ENCODE measurements around the gene FUBP3. TPM values are rescaled to one million over a fixed set of nuclear protein-coding genes. Genes with fewer than 3 reads are reported as not detected.

Gene FUBP3
- total RNA-seq, 4 donors from 2014 or later = 26.5 to 147 (median 33.7) TPM

DNA sequence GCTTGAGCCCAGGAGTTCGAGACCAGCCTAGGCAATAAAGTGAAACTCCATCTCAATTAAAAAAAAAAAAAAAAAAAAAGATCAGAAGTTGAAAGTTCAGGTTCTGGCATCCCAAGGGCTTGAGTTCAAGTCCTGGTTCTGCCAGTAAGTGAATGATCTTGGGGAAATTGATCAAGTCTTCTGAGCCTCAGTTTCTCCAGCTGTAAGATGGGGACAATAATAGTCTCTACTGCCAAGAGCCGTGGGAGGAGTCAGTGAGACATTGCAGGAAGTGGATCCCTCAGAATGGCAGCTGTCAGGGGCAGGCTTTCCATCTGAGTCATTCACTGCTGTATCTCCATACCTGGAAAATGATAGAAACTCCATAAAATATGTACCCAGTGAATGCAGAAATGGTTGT, 37.8 kb upstream of the FUBP3 start:
- no peak for DNase-seq (ENCODE audit: low spot score in 2 of 2)
- no peak overlapping the region for H3K27ac ChIP-seq
- no peaks in the 10 kb centered on the region for H3K36me3 ChIP-seq
- H3K4me1 ChIP-seq = peaks cover 15% of the 10 kb centered on the region
- no peak overlapping the region for H3K4me3 ChIP-seq
- TF ChIP-seq POLR2A (IDR thresholded peaks at IDR 0.05) = no peak
- no peak for TF ChIP-seq EP300 (IDR thresholded peaks at IDR 0.05)
- TF ChIP-seq, protein P1, sequence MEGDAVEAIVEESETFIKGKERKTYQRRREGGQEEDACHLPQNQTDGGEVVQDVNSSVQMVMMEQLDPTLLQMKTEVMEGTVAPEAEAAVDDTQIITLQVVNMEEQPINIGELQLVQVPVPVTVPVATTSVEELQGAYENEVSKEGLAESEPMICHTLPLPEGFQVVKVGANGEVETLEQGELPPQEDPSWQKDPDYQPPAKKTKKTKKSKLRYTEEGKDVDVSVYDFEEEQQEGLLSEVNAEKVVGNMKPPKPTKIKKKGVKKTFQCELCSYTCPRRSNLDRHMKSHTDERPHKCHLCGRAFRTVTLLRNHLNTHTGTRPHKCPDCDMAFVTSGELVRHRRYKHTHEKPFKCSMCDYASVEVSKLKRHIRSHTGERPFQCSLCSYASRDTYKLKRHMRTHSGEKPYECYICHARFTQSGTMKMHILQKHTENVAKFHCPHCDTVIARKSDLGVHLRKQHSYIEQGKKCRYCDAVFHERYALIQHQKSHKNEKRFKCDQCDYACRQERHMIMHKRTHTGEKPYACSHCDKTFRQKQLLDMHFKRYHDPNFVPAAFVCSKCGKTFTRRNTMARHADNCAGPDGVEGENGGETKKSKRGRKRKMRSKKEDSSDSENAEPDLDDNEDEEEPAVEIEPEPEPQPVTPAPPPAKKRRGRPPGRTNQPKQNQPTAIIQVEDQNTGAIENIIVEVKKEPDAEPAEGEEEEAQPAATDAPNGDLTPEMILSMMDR (IDR thresholded peaks at IDR 0.05) = no peak
- TF ChIP-seq POLR2AphosphoS5 (IDR thresholded peaks at IDR 0.05) = no peak
- no peaks in the 10 kb centered on the region for H3K9me3 ChIP-seq
- 62% methylated on average over 2 of the region's 2 CpGs for WGBS
- peaks cover 61% of the 10 kb centered on the region for H3K27me3 ChIP-seq

DNA sequence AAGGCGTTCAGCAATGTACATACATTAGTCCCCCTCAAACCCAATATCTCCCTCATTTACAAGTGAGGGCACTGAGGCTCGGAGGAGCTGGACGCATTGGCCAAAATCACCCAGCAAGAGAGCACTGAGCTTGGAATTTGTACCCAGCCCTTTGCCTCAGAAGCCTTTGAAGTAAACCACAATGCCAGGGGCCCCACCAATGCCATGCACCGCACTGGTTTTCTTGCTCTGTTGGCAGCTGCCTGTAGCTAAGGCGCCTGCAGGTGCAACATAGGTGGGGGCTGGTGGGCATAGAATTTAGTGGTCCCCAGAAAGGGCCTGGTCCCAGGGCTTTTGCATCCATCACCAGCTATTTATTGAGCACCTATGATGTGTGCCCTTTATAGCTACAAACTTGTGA, 37.3 kb upstream of the FUBP3 start:
- no peak overlapping the region for H3K27ac ChIP-seq
- WGBS = 63% methylated on average over 4 of the region's 5 CpGs

DNA sequence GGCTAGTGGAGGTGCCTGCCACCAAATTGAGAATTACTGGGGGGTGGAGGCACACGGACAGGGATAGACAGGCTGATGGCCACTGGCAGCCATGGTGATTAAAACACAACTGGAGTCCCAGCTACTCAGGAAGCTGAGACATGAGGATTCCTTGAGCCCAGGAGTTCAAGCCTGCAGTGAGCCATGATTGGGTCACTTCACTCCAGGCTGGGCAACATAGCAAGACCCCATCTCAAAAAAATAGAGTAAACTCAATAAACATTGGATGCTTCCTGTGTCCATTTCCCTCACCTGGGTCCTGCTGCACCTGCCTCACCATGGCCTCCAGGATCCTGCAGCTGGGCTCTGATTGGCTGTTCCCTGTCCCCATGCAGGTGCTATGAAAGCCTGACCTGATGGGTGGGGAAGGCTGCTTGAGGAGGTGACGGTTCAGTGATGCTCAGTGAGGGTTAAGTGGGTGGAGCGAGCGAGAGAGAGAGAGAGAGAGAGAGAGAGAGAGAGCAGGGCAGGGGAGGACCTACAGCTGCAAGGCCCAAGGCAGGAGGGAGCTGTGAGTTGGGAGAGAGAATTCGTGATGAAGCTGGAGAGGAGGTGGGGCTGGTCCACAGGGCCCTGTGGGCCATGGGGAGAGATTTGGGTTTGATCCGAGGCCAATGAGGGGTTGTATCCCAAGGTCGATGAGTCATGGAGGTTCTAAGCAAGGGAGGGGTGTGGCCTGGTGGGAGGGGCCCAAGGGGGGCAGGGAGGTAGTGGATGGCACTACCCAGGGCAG, 36.7 kb upstream of the FUBP3 start:
- Histone ChIP-seq H3K9me3 (no peaks in the 10 kb centered on the region), H3K27me3 (peaks cover 51% of the 10 kb centered on the region), H3K4me3 (no peak overlapping the region), H3K4me1 (peaks cover 8% of the 10 kb centered on the region), H3K27ac (no peak overlapping the region), H3K36me3 (no peaks in the 10 kb centered on the region)
- no peak for TF ChIP-seq EP300 (IDR thresholded peaks at IDR 0.05)
- no peak for TF ChIP-seq POLR2A (IDR thresholded peaks at IDR 0.05)
- TF ChIP-seq, protein P1 (IDR thresholded peaks at IDR 0.05) = no peak
- no peak for TF ChIP-seq POLR2AphosphoS5 (IDR thresholded peaks at IDR 0.05)
- 48% methylated on average over 7 of the region's 7 CpGs for WGBS
- DNase-seq (ENCODE audit: low spot score in 2 of 2) = no peak

More for the DNA sequence above, 37.3 kb upstream of the FUBP3 start:
- H3K4me3 ChIP-seq = no peak overlapping the region
- H3K36me3 ChIP-seq = no peaks in the 10 kb centered on the region
- no peak for DNase-seq (ENCODE audit: low spot score in 2 of 2)
- peaks cover 56% of the 10 kb centered on the region for H3K27me3 ChIP-seq
- H3K9me3 ChIP-seq = no peaks in the 10 kb centered on the region
- H3K4me1 ChIP-seq = peaks cover 11% of the 10 kb centered on the region
- TF ChIP-seq EP300 (IDR thresholded peaks at IDR 0.05) = no peak

DNA sequence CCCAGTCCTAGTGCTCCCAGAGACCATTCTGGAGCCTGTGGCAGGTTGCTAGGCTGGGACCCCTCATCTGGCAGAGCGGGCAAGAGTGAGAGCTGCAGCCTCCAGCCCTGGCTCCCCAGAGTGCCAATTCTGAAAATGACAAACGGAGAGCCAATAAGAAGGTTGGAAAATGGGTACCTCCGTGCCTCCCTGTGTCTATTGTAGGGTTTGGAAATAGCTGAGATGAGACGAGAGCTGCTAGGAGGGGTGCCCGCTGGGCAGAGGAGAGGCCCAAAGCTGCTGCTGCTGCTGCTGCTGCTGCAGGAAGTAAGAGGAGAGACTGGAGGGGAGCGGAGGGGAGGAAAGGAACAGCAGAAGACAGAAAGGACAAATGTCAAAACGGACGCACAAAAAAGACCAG, 36.0 kb upstream of the FUBP3 start:
- H3K27ac ChIP-seq = no peak overlapping the region
- TF ChIP-seq EP300 (IDR thresholded peaks at IDR 0.05) = no peak
- no peak for TF ChIP-seq POLR2A (IDR thresholded peaks at IDR 0.05)
- TF ChIP-seq POLR2AphosphoS5 (IDR thresholded peaks at IDR 0.05) = no peak
- TF ChIP-seq, protein P1 (IDR thresholded peaks at IDR 0.05) = no peak
- whole genome bisulfite sequencing = 69% methylated on average over 8 of the region's 8 CpGs
- no peaks in the 10 kb centered on the region for H3K36me3 ChIP-seq
- H3K27me3 ChIP-seq = peaks cover 46% of the 10 kb centered on the region
- no peaks in the 10 kb centered on the region for H3K9me3 ChIP-seq
- DNase-seq (ENCODE audit: low spot score in 2 of 2) = no peak
- H3K4me3 ChIP-seq = no peak overlapping the region
- H3K4me1 ChIP-seq = peaks cover 8% of the 10 kb centered on the region

DNA sequence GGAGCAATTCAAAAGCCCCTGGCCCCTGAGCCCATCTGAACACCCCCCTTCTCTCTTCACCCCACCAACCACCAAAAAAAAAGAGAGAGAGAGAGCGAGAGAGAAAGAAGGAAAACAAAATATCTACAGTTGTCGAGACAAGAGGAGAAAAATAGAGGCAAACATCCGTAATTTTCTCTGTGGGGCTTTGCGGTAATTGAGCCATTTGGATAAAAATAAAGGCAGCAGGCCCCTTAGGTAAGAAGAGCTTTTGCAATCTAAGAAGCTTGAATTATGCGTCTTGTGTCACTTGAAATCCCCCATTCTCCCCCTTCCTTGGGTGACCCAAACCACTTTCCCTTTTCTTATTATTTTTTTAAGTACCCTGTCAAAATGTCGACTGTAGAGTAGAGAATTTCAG, 35.5 kb upstream of the FUBP3 start:
- TF ChIP-seq POLR2AphosphoS5 (IDR thresholded peaks at IDR 0.05) = no peak
- TF ChIP-seq POLR2A (IDR thresholded peaks at IDR 0.05) = no peak
- TF ChIP-seq, protein P1 (IDR thresholded peaks at IDR 0.05) = no peak
- no peak for TF ChIP-seq EP300 (IDR thresholded peaks at IDR 0.05)
- no peaks in the 10 kb centered on the region for H3K36me3 ChIP-seq
- no peaks in the 10 kb centered on the region for H3K9me3 ChIP-seq
- no peak for DNase-seq (ENCODE audit: low spot score in 2 of 2)
- no peak overlapping the region for H3K4me3 ChIP-seq
- peaks cover 8% of the 10 kb centered on the region for H3K4me1 ChIP-seq
- no peak overlapping the region for H3K27ac ChIP-seq
- WGBS = 72% methylated on average over 6 of the region's 6 CpGs
- H3K27me3 ChIP-seq = peaks cover 42% of the 10 kb centered on the region

All from suprapubic skin (tissue), 4 donors.